HepG2 (cell line): ENCODE measurements around the gene FAM32A. TPM values are rescaled to one million over a fixed set of nuclear protein-coding genes. Genes with fewer than 3 reads are reported as not detected.
A peak's percentile ranks its signal among the peaks of the same experiment; 100 is the strongest.

Source experiments
- AGO1 ChIP-seq: fragments of 200-400 bp; formaldehyde crosslinking; IDR thresholded peaks from 2 replicates; pipeline ENCODE4 v1.6.1; 2017; ENCODE audit warnings: mild to moderate bottlenecking, low read depth, low read length, moderate library complexity; ENCODE audit not compliant: poor library complexity, severe bottlenecking
- AKAP8 ChIP-seq: sonication (generic); formaldehyde crosslinking; IDR thresholded peaks from 2 replicates; pipeline ENCODE4 v1.5.1; 2020; ENCODE audit warnings: mild to moderate bottlenecking, missing genetic modification reagents
- ATF7-NPFF ChIP-seq: sonication (generic); formaldehyde crosslinking; IDR thresholded peaks from 2 replicates; pipeline ENCODE4 v1.8.1; 2023; ENCODE audit warnings: mild to moderate bottlenecking, low read depth, missing genetic modification reagents, moderate library complexity
- FOXO1 ChIP-seq: sonication (generic); formaldehyde crosslinking; IDR thresholded peaks from 2 replicates; pipeline ENCODE4 v1.4.0; 2020; ENCODE audit warnings: missing genetic modification reagents
- GABPB1 ChIP-seq: IDR thresholded peaks from 2 replicates; pipeline ENCODE4 v1.6.1; 2016; ENCODE audit warnings: mild to moderate bottlenecking, missing genetic modification reagents, moderate library complexity, missing compliant biosample characterization
- HINFP ChIP-seq: sonication (generic); formaldehyde crosslinking; IDR thresholded peaks from 2 replicates; pipeline ENCODE4 v1.4.0; 2020; ENCODE audit warnings: low read depth, mild to moderate bottlenecking, missing genetic modification reagents
- HOMEZ ChIP-seq: IDR thresholded peaks from 2 replicates; pipeline ENCODE4 v1.6.1; 2016; ENCODE audit warnings: low read depth
- MEIS1 ChIP-seq: sonication (generic); formaldehyde crosslinking; IDR thresholded peaks from 2 replicates; pipeline ENCODE4 v1.9.0; 2021; ENCODE audit warnings: mild to moderate bottlenecking, missing genetic modification reagents, moderate library complexity, borderline replicate concordance
- NFE2 ChIP-seq: sonication (generic); formaldehyde crosslinking; IDR thresholded peaks from 2 replicates; pipeline ENCODE4 v1.4.0; 2020; ENCODE audit warnings: missing genetic modification reagents
- NRL ChIP-seq: sonication (generic); formaldehyde crosslinking; IDR thresholded peaks from 2 replicates; pipeline ENCODE4 v1.5.0; 2020; ENCODE audit warnings: missing genetic modification reagents, mild to moderate bottlenecking, moderate library complexity, borderline replicate concordance
- REPIN1 ChIP-seq: sonication (generic); formaldehyde crosslinking; IDR thresholded peaks from 2 replicates; pipeline ENCODE4 v1.8.0; 2022; ENCODE audit warnings: missing genetic modification reagents, low read depth, mild to moderate bottlenecking, borderline replicate concordance
- SAFB2 ChIP-seq: sonication (generic); formaldehyde crosslinking; IDR thresholded peaks from 2 replicates; pipeline ENCODE4 v1.5.1; 2020; ENCODE audit warnings: missing genetic modification reagents, low read depth, mild to moderate bottlenecking, borderline replicate concordance
- SNAPC5 ChIP-seq: sonication (generic); formaldehyde crosslinking; IDR thresholded peaks from 2 replicates; pipeline ENCODE4 v1.8.1; 2023; ENCODE audit warnings: mild to moderate bottlenecking, missing genetic modification reagents, borderline replicate concordance
- SUZ12 ChIP-seq: fragments of 150-350 bp; IDR thresholded peaks from 2 replicates; pipeline ENCODE4 v1.6.1; 2014; ENCODE audit warnings: low read depth, low read length
- UBTF ChIP-seq: sonication (generic); formaldehyde crosslinking; IDR thresholded peaks from 2 replicates; pipeline ENCODE4 v1.4.0; 2020; ENCODE audit warnings: mild to moderate bottlenecking, missing genetic modification reagents
- ZBTB3 ChIP-seq: sonication (generic); formaldehyde crosslinking; IDR thresholded peaks from 2 replicates; pipeline ENCODE4 v1.4.0; 2020; ENCODE audit warnings: low read depth, mild to moderate bottlenecking, moderate library complexity, missing genetic modification reagents, borderline replicate concordance
- ZFP37 ChIP-seq: sonication (generic); formaldehyde crosslinking; IDR thresholded peaks from 2 replicates; pipeline ENCODE4 v1.4.0; 2020; ENCODE audit warnings: missing genetic modification reagents, borderline replicate concordance
- ZNF18 ChIP-seq: sonication (generic); formaldehyde crosslinking; IDR thresholded peaks from 2 replicates; pipeline ENCODE4 v1.8.0; 2022; ENCODE audit warnings: mild to moderate bottlenecking, missing genetic modification reagents; ENCODE audit not compliant: insufficient replicate concordance
- ZNF430 ChIP-seq: sonication (generic); formaldehyde crosslinking; IDR thresholded peaks from 2 replicates; pipeline ENCODE4 v1.9.0; 2021; ENCODE audit warnings: mild to moderate bottlenecking, missing genetic modification reagents
- ZNF468 ChIP-seq: sonication (generic); formaldehyde crosslinking; IDR thresholded peaks from 2 replicates; pipeline ENCODE4 v1.8.0; 2022; ENCODE audit warnings: mild to moderate bottlenecking, moderate library complexity, missing genetic modification reagents
- ZNF510 ChIP-seq: sonication (generic); formaldehyde crosslinking; IDR thresholded peaks from 2 replicates; pipeline ENCODE4 v1.4.0; 2020; ENCODE audit warnings: low read depth, mild to moderate bottlenecking, missing genetic modification reagents
- ZNF570 ChIP-seq: sonication (generic); formaldehyde crosslinking; IDR thresholded peaks from 2 replicates; pipeline ENCODE4 v1.4.0; 2020; ENCODE audit warnings: mild to moderate bottlenecking, missing genetic modification reagents, borderline replicate concordance
- polyA plus RNA-seq, 8 experiments: library from polyadenylated mRNA; depleted of rRNA in 3 of 8; stranded (reverse) in 7 of 8; unstranded in 1 of 8; fragments of >200 nt; fragmentation: Illumina TruSeq in 4 of 8; extraction: Trizol in 4 of 8; gene quantifications; 2 replicates each; pipeline versions ENCODE4 v1.2.1 to v1.2.3, GENCODE V29; 2011 to 2016; ENCODE audit warnings: low read depth in 4 of 8, missing spikeins in 1 of 8, mixed read lengths in 1 of 8; ENCODE audit not compliant: insufficient read depth in 1 of 8
- total RNA-seq, 5 experiments: library from RNA; depleted of rRNA; stranded (reverse); fragments of >200 nt; fragmentation: Illumina TruSeq; extraction: Trizol; gene quantifications; 2 replicates each; pipeline ENCODE4 v1.2.3, GENCODE V29; 2016; ENCODE audit warnings: low read depth in 1 of 5

Gene FAM32A
- total and polyA plus RNA-seq, 2 of the 13 experiments (the other 11 are each of a cell fraction or from before 2014, with no cell fraction given) = 85.8 to 86.2 TPM

GRCh38 chr19:16185123-16185767, at the start of gene FAM32A (continued):
- peak; percentile 31; the same call in 1 of the 2 replicates for TF ChIP-seq FOXO1
- no peak for TF ChIP-seq ZFP37
- no peak for TF ChIP-seq SAFB2 (CRISPR knock-in tag)
- TF ChIP-seq NFE2 (CRISPR knock-in tag) = no peak
- peak; percentile 19; the same call in 1 of the 2 replicates for TF ChIP-seq UBTF (CRISPR knock-in tag)
- peak; percentile 18; the same call in 1 of the 2 replicates for TF ChIP-seq HOMEZ (CRISPR knock-in tag)
- TF ChIP-seq ZNF430 (CRISPR knock-in tag) = no peak
- no peak for TF ChIP-seq ZNF468 (CRISPR knock-in tag)
- TF ChIP-seq HINFP = no peak
- no peak for TF ChIP-seq ATF7-NPFF (CRISPR knock-in tag)
- TF ChIP-seq AKAP8 (CRISPR knock-in tag) = no peak
- TF ChIP-seq ZNF18 = no peak
- TF ChIP-seq SUZ12 = no peak
- TF ChIP-seq REPIN1 (CRISPR knock-in tag) = 0 out of 2 replicates have a peak, but pooled peaks have one; percentile 31
- TF ChIP-seq ZNF510 (CRISPR knock-in tag) = no peak
- no peak for TF ChIP-seq NRL
- no peak for TF ChIP-seq MEIS1 (CRISPR knock-in tag)
- no peak for TF ChIP-seq AGO1
- no peak for TF ChIP-seq ZBTB3 (CRISPR knock-in tag)
- TF ChIP-seq ZNF570 = no peak
- peak; percentile 97 for TF ChIP-seq GABPB1 (CRISPR knock-in tag)
- TF ChIP-seq SNAPC5 (CRISPR knock-in tag) = no peak
